Measurements from ENCODE around the gene RHBDL1. TPM values are rescaled to one million over a fixed set of nuclear protein-coding genes. Genes with fewer than 3 reads are reported as not detected.

The RHBDL1 gene
- total and polyA plus RNA-seq, 4 donors: 0.91 to 5.4 (median 1.6) TPM

GRCh38 chr16:716768-717325 is 41.4 kb downstream of the RHBDL1 start:
- H3K4me1 ChIP-seq (ENCODE audit: control insufficient read depth in 5 of 5, insufficient read depth in 5 of 5, low read length in 5 of 5): peaks cover 0 to 30% (median 13%) of the 10 kb centered on the region in 5 donors
- no peak overlapping the region for H3K27ac ChIP-seq (ENCODE audit: low read depth in 1 of 2, low read length in 1 of 2)
- DNase-seq (no peak), ATAC-seq (ENCODE audit: insufficient read depth, low FRiP score) (no peak)
- 89 to 91% methylated on average over 29 of the region's 29 CpGs for WGBS, 2 donors
- peaks cover 0 to 9% (median 0%) of the 10 kb centered on the region in 3 donors for H3K27me3 ChIP-seq (ENCODE audit: control insufficient read depth in 3 of 3, insufficient read depth in 3 of 3, low read length in 2 of 3)
- H3K9me3 ChIP-seq (ENCODE audit: control insufficient read depth in 4 of 4, insufficient read depth in 3 of 4, low read length in 3 of 4): no peaks in the 10 kb centered on the region
- TF ChIP-seq, protein P1, sequence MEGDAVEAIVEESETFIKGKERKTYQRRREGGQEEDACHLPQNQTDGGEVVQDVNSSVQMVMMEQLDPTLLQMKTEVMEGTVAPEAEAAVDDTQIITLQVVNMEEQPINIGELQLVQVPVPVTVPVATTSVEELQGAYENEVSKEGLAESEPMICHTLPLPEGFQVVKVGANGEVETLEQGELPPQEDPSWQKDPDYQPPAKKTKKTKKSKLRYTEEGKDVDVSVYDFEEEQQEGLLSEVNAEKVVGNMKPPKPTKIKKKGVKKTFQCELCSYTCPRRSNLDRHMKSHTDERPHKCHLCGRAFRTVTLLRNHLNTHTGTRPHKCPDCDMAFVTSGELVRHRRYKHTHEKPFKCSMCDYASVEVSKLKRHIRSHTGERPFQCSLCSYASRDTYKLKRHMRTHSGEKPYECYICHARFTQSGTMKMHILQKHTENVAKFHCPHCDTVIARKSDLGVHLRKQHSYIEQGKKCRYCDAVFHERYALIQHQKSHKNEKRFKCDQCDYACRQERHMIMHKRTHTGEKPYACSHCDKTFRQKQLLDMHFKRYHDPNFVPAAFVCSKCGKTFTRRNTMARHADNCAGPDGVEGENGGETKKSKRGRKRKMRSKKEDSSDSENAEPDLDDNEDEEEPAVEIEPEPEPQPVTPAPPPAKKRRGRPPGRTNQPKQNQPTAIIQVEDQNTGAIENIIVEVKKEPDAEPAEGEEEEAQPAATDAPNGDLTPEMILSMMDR (IDR thresholded peaks at IDR 0.05; ENCODE audit: control extremely low read depth, extremely low read depth): no peak
- no peak overlapping the region for H3K9ac ChIP-seq (ENCODE audit: insufficient read depth in 1 of 2, low read length in 2 of 2)
- H3K4me3 ChIP-seq: no peak overlapping the region
- H3K36me3 ChIP-seq (ENCODE audit: control insufficient read depth in 4 of 4, insufficient read depth in 4 of 4, low read length in 4 of 4): no peaks in the 10 kb centered on the region

GRCh38 chr16:717450-718245 is 42.2 kb downstream of the RHBDL1 start:
- H3K4me1 ChIP-seq (ENCODE audit: control insufficient read depth in 5 of 5, insufficient read depth in 5 of 5, low read length in 5 of 5): peaks cover 0 to 30% (median 13%) of the 10 kb centered on the region in 5 donors
- TF ChIP-seq, protein P1 (IDR thresholded peaks at IDR 0.05; ENCODE audit: control extremely low read depth, extremely low read depth): no peak
- WGBS, 2 donors: 77 to 84% methylated on average over 32 of the region's 32 CpGs
- no peaks in the 10 kb centered on the region for H3K9me3 ChIP-seq (ENCODE audit: control insufficient read depth in 4 of 4, insufficient read depth in 3 of 4, low read length in 3 of 4)
- peaks cover 0 to 9% (median 0%) of the 10 kb centered on the region in 3 donors for H3K27me3 ChIP-seq (ENCODE audit: control insufficient read depth in 3 of 3, insufficient read depth in 3 of 3, low read length in 2 of 3)
- no peak overlapping the region for H3K27ac ChIP-seq (ENCODE audit: low read depth in 1 of 2, low read length in 1 of 2)
- no peak overlapping the region for H3K9ac ChIP-seq (ENCODE audit: insufficient read depth in 1 of 2, low read length in 2 of 2)
- no peak for DNase-seq
- H3K36me3 ChIP-seq (ENCODE audit: control insufficient read depth in 4 of 4, insufficient read depth in 4 of 4, low read length in 4 of 4): no peaks in the 10 kb centered on the region
- ATAC-seq (ENCODE audit: insufficient read depth, low FRiP score): no peak
- no peak overlapping the region for H3K4me3 ChIP-seq

DNA sequence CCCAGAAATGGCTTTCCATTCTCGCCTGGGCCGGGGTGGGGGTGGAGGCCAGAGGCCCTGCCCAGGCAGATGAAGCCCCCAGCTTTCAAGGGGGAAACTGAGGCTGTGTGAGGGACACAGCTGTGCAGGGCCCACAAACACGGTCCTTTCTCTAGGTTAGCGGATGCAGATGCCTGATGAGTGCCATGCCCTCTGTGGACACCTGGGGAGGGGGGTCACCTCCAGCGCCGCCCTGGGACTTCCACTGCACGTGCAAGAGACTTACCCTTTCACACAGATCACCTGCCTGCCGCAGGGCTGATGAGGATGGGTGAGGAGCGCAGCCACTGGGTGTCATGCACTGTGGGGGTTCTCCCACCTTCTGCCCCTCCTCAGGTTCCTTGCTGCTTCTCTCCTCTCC is 42.9 kb downstream of the RHBDL1 start:
- H3K9ac ChIP-seq (ENCODE audit: insufficient read depth in 1 of 2, low read length in 2 of 2): no peak overlapping the region
- H3K27ac ChIP-seq (ENCODE audit: low read depth in 1 of 2, low read length in 1 of 2): no peak overlapping the region
- TF ChIP-seq, protein P1 (IDR thresholded peaks at IDR 0.05; ENCODE audit: control extremely low read depth, extremely low read depth): no peak
- DNase-seq (no peak), ATAC-seq (ENCODE audit: insufficient read depth, low FRiP score) (no peak)
- no peaks in the 10 kb centered on the region for H3K9me3 ChIP-seq (ENCODE audit: control insufficient read depth in 4 of 4, insufficient read depth in 3 of 4, low read length in 3 of 4)
- H3K4me1 ChIP-seq (ENCODE audit: control insufficient read depth in 5 of 5, insufficient read depth in 5 of 5, low read length in 5 of 5): peaks cover 0 to 30% (median 13%) of the 10 kb centered on the region in 5 donors
- H3K36me3 ChIP-seq (ENCODE audit: control insufficient read depth in 4 of 4, insufficient read depth in 4 of 4, low read length in 4 of 4): no peaks in the 10 kb centered on the region
- WGBS, 2 donors: 89 to 93% methylated on average over 9 of the region's 9 CpGs
- no peak overlapping the region for H3K4me3 ChIP-seq
- peaks cover 0 to 9% (median 0%) of the 10 kb centered on the region in 3 donors for H3K27me3 ChIP-seq (ENCODE audit: control insufficient read depth in 3 of 3, insufficient read depth in 3 of 3, low read length in 2 of 3)

Measured in lung (tissue), 12 donors.